H1 (cell line): ENCODE data around the gene ALG11. TPM values are rescaled to one million over a fixed set of nuclear protein-coding genes. Genes with fewer than 3 reads are reported as not detected.

ENCODE experiments used
- NRF1 ChIP-seq: IDR thresholded peaks from 2 replicates; pipeline ENCODE4 v1.6.1; 2011; ENCODE audit warnings: mild to moderate bottlenecking, low read depth, low read length, improper control_type of control experiment
- POLR2A ChIP-seq, 2 experiments: IDR thresholded peaks; 1 replicate in 1 of 2; 2 replicates in 1 of 2; pipeline ENCODE4 v1.6.1; 2011; ENCODE audit warnings: low read depth in 2 of 2, low read length in 2 of 2, mild to moderate bottlenecking in 2 of 2; ENCODE audit errors: control extremely low read depth in 1 of 2
- TBP ChIP-seq: IDR thresholded peaks from 2 replicates; pipeline ENCODE4 v1.6.1; 2011; ENCODE audit warnings: low read depth, low read length, improper control_type of control experiment
- polyA plus RNA-seq, 7 experiments: library from polyadenylated mRNA; depleted of rRNA in 3 of 7; stranded (reverse) in 5 of 7; unstranded in 2 of 7; fragments of >200 nt in 5 of 7; fragments of 200-250 nt in 2 of 7; gene quantifications; 1 replicate in 5 of 7; 2 replicates in 1 of 7; 4 replicates in 1 of 7; pipeline versions ENCODE4 v1.2.1 to v1.2.3, GENCODE V29; 2011 to 2013; ENCODE audit warnings: missing spikeins in 2 of 7, mixed read lengths in 2 of 7
- total RNA-seq: library from RNA; stranded (reverse); fragmentation: NEBNext Ultra II Directional; extraction: Animal tissue kit (Norgen Biotek cat#: 25700); gene quantifications from 2 replicates; pipeline ENCODE4 v1.2.1, GENCODE V29; 2021
- TF ChIP-seq, protein P1 (sequence below): IDR thresholded peaks from 2 replicates; pipeline ENCODE4 v1.6.1; 2012; ENCODE audit warnings: inconsistent platforms

ALG11 gene
- total and polyA plus RNA-seq, 2 of the 8 experiments (the other 6 are each of a cell fraction or from before 2014, with no cell fraction given) = 5.2 to 39.9 TPM

DNA sequence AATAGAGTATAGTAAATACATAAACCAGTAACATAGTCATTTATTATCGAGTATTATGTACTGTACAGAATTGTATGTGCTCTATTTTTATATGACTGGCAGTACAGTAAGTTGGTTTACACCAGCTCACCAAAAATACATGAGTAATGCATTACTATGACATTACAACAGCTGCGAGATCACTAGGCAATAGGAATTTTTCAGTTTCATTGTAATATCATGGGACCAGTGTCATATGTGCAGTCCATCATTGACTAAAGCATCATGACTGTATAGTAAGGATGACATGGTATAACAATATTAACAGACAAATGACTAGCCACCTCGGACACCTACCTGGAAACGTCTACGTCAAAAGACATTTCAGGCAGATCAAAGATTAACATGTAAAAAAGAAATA lies 34.6 kb upstream of the ALG11 start (continued):
- TF ChIP-seq TBP (no peak), NRF1 (no peak), POLR2A (IDR thresholded peaks at IDR 0.05; ENCODE audit: control extremely low read depth in 1 of 2, low read depth in 2 of 2, low read length in 2 of 2) (no peak)
- TF ChIP-seq, protein P1, sequence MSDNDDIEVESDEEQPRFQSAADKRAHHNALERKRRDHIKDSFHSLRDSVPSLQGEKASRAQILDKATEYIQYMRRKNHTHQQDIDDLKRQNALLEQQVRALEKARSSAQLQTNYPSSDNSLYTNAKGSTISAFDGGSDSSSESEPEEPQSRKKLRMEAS = no peak
